ENCODE results near the gene HSPA1B.

- TF ChIP-seq CTCF (IDR thresholded peaks at IDR 0.05) (no peak), ZFX (IDR thresholded peaks at IDR 0.05; ENCODE audit: borderline replicate concordance) (no peak)
Measured at GRCh38 chr6:31797588-31797987, 29.9 kb upstream of the HSPA1B start.

Measured in 22Rv1 (cell line).